T-helper 1 cell treated with Interleukin-12 subunit alpha and Interleukin-12 subunit beta and Interleukin-4 antibody, amounts not matched to agents 30 μg/mL and 1 μg/mL, for 36 hours (primary cell): ENCODE measurements around the gene SKAP1.
"Not testable (repeated sequence)": the region's sequence is repeated elsewhere in the genome, so short reads cannot be mapped to it uniquely, and the experiment has no call there.

Source experiments
- H3K27ac Mint-ChIP-seq: one replicate; pipeline ENCODE4 v1.8.0; 2021; ENCODE audit warnings: mild to moderate bottlenecking, mixed read lengths
- H3K27me3 Mint-ChIP-seq: one replicate; pipeline ENCODE4 v1.8.0; 2021; ENCODE audit warnings: low read depth, mixed read lengths
- H3K36me3 Mint-ChIP-seq: one replicate; pipeline ENCODE4 v1.8.0; 2021; ENCODE audit warnings: low read depth, mixed read lengths
- H3K4me1 Mint-ChIP-seq: one replicate; pipeline ENCODE4 v1.8.0; 2021; ENCODE audit warnings: low read depth, mixed read lengths
- H3K4me3 Mint-ChIP-seq: one replicate; pipeline ENCODE4 v1.8.0; 2021; ENCODE audit warnings: mild to moderate bottlenecking, moderate library complexity, mixed read lengths
- H3K9me3 Mint-ChIP-seq: one replicate; pipeline ENCODE4 v1.8.0; 2021; ENCODE audit warnings: mixed read lengths

Gene SKAP1

DNA sequence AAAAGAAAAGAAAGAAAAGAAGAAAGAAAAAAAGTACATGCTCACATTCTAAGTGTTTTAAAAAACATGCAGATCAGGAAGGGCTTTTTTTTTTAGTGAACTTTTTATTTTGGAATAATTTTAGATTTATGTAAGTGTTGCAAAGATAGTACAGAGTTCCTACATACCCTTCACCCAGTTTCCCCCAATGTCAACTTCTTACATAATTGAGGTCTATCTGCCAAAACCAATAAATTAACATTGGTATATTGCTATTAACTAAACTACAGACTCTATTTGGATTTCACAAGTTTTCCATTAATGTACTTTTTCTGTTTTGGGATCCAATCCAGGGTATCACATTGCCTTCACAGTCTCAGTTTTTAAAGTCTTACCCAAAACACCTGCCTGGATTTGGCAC lies 81.7 kb downstream of the SKAP1 start:
- Mint-ChIP-seq H3K9me3 (no peaks in the 10 kb centered on the region), H3K27me3 (no peaks in the 10 kb centered on the region), H3K27ac (no peak overlapping the region), H3K4me1 (peaks cover 5% of the 10 kb centered on the region), H3K36me3 (peaks cover 22% of the 10 kb centered on the region), H3K4me3 (no peak overlapping the region)

GRCh38 chr17:48347177-48347576 lies 82.8 kb downstream of the SKAP1 start:
- no peak overlapping the region for H3K4me3 Mint-ChIP-seq
- H3K9me3 Mint-ChIP-seq = no peaks in the 10 kb centered on the region
- H3K27ac Mint-ChIP-seq = no peak overlapping the region

DNA sequence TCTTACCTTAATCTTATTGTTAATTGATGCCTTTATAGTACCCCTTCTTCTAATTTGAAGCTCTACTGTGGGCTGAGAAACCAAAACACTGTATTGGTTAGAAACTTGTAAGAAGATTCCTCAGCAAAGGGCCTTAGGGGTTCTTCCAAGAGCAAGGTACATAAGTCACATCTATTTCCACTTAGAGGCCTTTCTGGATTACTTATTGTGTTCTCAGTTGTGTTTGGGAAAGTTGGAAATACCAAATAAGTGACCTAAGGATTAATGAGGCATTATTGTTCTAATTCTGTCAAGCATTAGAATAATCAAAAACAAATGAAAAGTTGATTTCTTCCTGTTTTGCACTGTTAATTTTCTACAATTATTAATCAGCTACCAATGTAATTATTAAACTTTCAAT lies 85.8 kb downstream of the SKAP1 start:
- Mint-ChIP-seq H3K9me3 (no peaks in the 10 kb centered on the region), H3K36me3 (peaks cover 26% of the 10 kb centered on the region), H3K4me1 (peaks cover 1% of the 10 kb centered on the region), H3K27ac (no peak overlapping the region), H3K4me3 (no peak overlapping the region), H3K27me3 (no peaks in the 10 kb centered on the region)

More at GRCh38 chr17:48347177-48347576, 82.8 kb downstream of the SKAP1 start:
- peaks cover 5% of the 10 kb centered on the region for H3K4me1 Mint-ChIP-seq
- H3K27me3 Mint-ChIP-seq = no peaks in the 10 kb centered on the region
- peaks cover 25% of the 10 kb centered on the region for H3K36me3 Mint-ChIP-seq

- no peak overlapping the region for H3K27ac Mint-ChIP-seq
- no peaks in the 10 kb centered on the region for H3K27me3 Mint-ChIP-seq
- no peaks in the 10 kb centered on the region for H3K9me3 Mint-ChIP-seq
- H3K36me3 Mint-ChIP-seq = peaks cover 30% of the 10 kb centered on the region
- peaks cover 3% of the 10 kb centered on the region for H3K4me1 Mint-ChIP-seq
- no peak overlapping the region for H3K4me3 Mint-ChIP-seq
Measured at GRCh38 chr17:48340916-48341315, 89.1 kb downstream of the SKAP1 start.

GRCh38 chr17:48338720-48339119 lies 91.3 kb downstream of the SKAP1 start:
- no peaks in the 10 kb centered on the region for H3K27me3 Mint-ChIP-seq
- H3K4me1 Mint-ChIP-seq = peaks cover 7% of the 10 kb centered on the region
- no peaks in the 10 kb centered on the region for H3K9me3 Mint-ChIP-seq
- no peak overlapping the region for H3K27ac Mint-ChIP-seq
- peaks cover 15% of the 10 kb centered on the region for H3K36me3 Mint-ChIP-seq
- H3K4me3 Mint-ChIP-seq = no peak overlapping the region

DNA sequence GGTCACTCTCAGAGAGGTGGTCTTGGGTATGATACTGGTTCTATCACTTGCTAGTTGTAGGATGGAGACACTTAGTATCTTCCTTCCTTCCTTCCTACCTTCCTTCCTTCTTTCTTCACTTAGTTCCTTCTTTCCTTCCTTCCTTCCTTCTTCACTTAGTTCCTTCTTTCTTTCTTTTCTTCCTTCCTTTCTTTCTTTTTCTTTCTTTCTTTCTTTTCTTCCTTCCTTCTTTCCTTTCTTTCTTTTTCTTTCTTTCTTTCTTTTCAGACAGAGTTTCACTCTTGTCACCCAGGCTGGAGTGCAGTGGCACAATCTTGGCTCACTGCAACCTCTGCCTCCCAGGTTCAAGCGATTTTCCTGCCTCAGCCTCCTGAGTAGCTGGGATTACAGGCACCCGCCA lies 92.1 kb downstream of the SKAP1 start:
- H3K36me3 Mint-ChIP-seq = peaks cover 14% of the 10 kb centered on the region
- not testable (repeated sequence) for H3K4me3 Mint-ChIP-seq, H3K27me3 Mint-ChIP-seq, H3K9me3 Mint-ChIP-seq, H3K4me1 Mint-ChIP-seq, H3K27ac Mint-ChIP-seq

DNA sequence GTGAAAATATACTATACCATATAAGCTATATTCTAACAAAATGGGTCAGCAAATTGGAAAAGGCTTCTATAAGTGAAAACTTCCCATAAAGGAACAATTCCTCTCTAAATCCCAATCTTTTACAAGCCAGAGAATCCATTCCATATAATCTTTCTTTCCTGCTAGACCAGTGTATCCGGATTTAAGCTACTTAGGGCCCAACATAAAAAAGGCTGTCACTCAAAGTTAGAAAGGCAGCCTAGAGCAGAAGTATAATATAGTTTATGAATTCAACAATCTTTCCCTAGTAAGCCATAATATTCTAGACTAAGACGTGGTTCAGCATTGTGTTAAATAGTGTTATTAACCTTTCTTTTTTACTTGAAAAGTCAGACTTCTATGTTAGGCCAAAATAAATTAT lies 93.0 kb downstream of the SKAP1 start:
- Mint-ChIP-seq H3K4me1 (peaks cover 9% of the 10 kb centered on the region), H3K27me3 (no peaks in the 10 kb centered on the region), H3K4me3 (no peak overlapping the region), H3K9me3 (no peaks in the 10 kb centered on the region), H3K27ac (no peak overlapping the region), H3K36me3 (peaks cover 9% of the 10 kb centered on the region)

- H3K4me1 Mint-ChIP-seq = peaks cover 10% of the 10 kb centered on the region
- H3K27ac Mint-ChIP-seq = no peak overlapping the region
- no peaks in the 10 kb centered on the region for H3K27me3 Mint-ChIP-seq
- no peaks in the 10 kb centered on the region for H3K9me3 Mint-ChIP-seq
- H3K36me3 Mint-ChIP-seq = peaks cover 10% of the 10 kb centered on the region
- no peak overlapping the region for H3K4me3 Mint-ChIP-seq
Measured at GRCh38 chr17:48335858-48336500, 94.0 kb downstream of the SKAP1 start.

DNA sequence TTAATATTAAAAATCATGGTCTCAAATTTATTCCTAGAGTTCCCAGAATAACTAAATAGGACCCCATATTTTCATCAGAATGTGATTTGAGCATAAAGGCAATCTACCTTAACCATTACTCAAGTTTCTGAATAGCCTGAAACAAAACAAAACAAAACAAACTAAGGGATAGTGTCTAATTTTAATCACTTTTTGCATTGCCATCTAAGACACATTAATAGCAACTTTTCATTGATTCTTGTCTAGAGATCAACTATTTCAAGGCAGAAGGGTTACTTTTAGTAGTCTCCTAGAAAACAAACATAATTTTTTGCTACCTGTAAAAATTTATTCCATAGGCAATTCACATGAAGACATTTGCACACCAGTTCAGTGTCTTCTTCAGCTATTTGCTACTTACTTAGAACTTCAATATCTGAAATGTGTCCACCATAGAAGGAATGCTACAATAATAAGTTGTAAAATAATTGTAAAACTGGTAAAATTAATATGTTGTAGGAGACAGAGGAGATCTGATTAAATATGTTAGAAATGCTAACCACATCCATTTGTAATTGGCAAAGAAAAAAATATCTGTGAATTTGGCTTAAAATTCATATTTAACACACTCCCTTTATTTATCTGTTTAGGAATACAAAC lies 94.7 kb downstream of the SKAP1 start:
- no peaks in the 10 kb centered on the region for H3K27me3 Mint-ChIP-seq
- H3K36me3 Mint-ChIP-seq = peaks cover 13% of the 10 kb centered on the region
- no peaks in the 10 kb centered on the region for H3K9me3 Mint-ChIP-seq
- H3K4me1 Mint-ChIP-seq = peaks cover 15% of the 10 kb centered on the region
- no peak overlapping the region for H3K27ac Mint-ChIP-seq
- no peak overlapping the region for H3K4me3 Mint-ChIP-seq

DNA sequence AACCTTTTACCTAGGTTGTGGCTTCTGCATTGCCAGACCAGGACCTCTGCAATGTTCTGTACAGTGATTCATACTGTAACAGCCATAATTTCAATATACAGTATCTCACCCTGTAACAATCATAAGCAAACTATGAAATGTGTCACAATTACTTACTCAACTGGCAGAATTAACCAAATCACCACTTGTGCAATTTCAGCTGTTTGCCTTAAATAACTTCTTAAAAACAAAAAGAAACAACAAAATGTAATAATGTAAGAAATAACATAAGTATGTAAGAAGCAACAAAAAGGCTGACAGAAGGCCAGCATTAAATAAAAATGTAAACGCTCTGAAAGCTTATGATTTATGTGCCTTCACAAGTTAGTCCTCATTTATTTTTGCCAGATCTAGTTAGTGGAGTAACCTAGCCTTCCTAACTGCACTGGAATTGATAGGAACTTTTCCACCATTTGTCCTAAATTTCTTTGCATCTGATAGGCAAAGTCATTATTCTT lies 96.9 kb downstream of the SKAP1 start:
- Mint-ChIP-seq H3K9me3 (no peaks in the 10 kb centered on the region), H3K27ac (no peak overlapping the region), H3K4me1 (peaks cover 22% of the 10 kb centered on the region), H3K27me3 (no peaks in the 10 kb centered on the region), H3K4me3 (no peak overlapping the region), H3K36me3 (peaks cover 13% of the 10 kb centered on the region)

- peaks cover 19% of the 10 kb centered on the region for H3K4me1 Mint-ChIP-seq
- no peak overlapping the region for H3K27ac Mint-ChIP-seq
- H3K9me3 Mint-ChIP-seq = no peaks in the 10 kb centered on the region
- no peaks in the 10 kb centered on the region for H3K27me3 Mint-ChIP-seq
- peaks cover 9% of the 10 kb centered on the region for H3K36me3 Mint-ChIP-seq
- H3K4me3 Mint-ChIP-seq = no peak overlapping the region
Measured at GRCh38 chr17:48330887-48331286, 99.1 kb downstream of the SKAP1 start.

DNA sequence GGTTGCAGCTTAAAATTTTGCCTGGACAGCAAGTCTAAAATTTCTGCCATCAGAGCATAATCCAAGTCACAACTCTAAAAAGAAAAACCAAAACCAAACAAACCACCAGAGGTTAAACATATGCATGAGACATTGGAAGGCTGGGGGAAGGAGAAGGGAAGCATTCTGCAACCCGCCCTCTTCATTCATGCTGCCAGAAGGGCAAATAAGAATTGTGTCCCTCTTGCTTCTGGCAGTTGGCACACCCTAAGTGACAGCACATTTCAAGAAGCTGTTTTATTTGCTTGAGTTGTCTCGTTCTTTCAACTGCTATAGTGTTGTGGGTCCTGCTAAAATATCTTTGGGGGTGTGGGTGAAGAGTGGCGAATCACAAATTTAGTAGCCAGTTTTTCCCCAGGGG lies 99.6 kb downstream of the SKAP1 start:
- Mint-ChIP-seq H3K27me3 (no peaks in the 10 kb centered on the region), H3K9me3 (no peaks in the 10 kb centered on the region), H3K4me3 (no peak overlapping the region), H3K4me1 (peaks cover 18% of the 10 kb centered on the region), H3K36me3 (peaks cover 9% of the 10 kb centered on the region), H3K27ac (no peak overlapping the region)

DNA sequence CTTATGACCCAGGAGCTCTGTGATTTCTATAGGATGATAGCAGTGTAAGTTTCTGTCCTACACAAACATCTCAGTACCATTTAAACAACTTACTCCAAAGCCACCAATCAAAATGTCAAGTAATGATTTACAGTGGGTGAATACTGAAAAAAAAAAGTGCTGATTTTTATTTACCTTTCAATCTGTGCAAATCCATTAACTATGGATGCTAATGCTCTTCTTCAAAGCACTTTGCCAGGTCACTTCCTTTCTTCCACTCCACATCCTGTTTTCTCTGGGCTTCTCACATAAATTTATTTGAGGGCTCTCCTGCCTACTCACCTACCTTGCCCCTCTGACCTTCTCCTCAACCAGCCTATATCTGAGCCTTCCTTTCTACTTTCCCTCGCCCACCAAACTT lies 101.6 kb downstream of the SKAP1 start:
- Mint-ChIP-seq H3K27ac (no peak overlapping the region), H3K4me3 (no peak overlapping the region), H3K4me1 (peaks cover 15% of the 10 kb centered on the region), H3K9me3 (no peaks in the 10 kb centered on the region), H3K36me3 (peaks cover 9% of the 10 kb centered on the region), H3K27me3 (no peaks in the 10 kb centered on the region)

DNA sequence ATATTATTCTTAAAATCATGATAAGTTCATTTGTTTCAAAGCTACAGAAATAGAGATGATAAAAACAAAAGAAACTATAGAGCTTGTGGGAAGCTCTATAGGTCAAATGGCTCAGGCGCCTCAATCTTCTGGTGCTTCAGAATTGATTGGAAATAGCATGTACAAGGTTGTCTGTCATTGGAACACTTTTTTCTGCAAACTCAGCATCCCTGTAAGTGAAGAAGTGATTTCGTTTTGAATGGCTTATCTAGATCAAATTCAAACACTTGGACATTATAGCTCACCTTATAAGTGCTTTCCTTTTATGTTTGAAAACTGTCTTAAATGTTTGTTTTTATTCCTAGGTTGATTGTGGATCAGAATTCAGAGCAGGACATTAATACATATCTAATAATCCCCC lies 103.7 kb downstream of the SKAP1 start:
- Mint-ChIP-seq H3K4me3 (no peak overlapping the region), H3K36me3 (peaks cover 10% of the 10 kb centered on the region), H3K27me3 (no peaks in the 10 kb centered on the region), H3K27ac (no peak overlapping the region), H3K9me3 (no peaks in the 10 kb centered on the region), H3K4me1 (peaks cover 15% of the 10 kb centered on the region)

- H3K4me1 Mint-ChIP-seq = peaks cover 1% of the 10 kb centered on the region
- H3K9me3 Mint-ChIP-seq = no peaks in the 10 kb centered on the region
- no peak overlapping the region for H3K27ac Mint-ChIP-seq
- H3K4me3 Mint-ChIP-seq = no peak overlapping the region
- H3K36me3 Mint-ChIP-seq = peaks cover 8% of the 10 kb centered on the region
- no peaks in the 10 kb centered on the region for H3K27me3 Mint-ChIP-seq
Measured at GRCh38 chr17:48322060-48322459, 108.0 kb downstream of the SKAP1 start.
